ENCODE data around the gene DNAH14.
A peak's percentile ranks its signal among the peaks of the same experiment; 100 is the strongest.

DNAH14 gene

GRCh38 chr1:225423518-225423855 is 494.0 kb downstream of the DNAH14 start:
- no peak for TF ChIP-seq CTCF (IDR thresholded peaks at IDR 0.05; ENCODE audit: borderline replicate concordance, insufficient read depth, low read depth, low read length)
- H3K4me3 ChIP-seq (ENCODE audit: low read depth, low read length), result no peak overlapping the region

- H3K4me3 ChIP-seq (ENCODE audit: low read depth, low read length), result no peak overlapping the region
- no peak for TF ChIP-seq CTCF (IDR thresholded peaks at IDR 0.05; ENCODE audit: borderline replicate concordance, insufficient read depth, low read depth, low read length)
Measured at GRCh38 chr1:225424562-225425200, 495.2 kb downstream of the DNAH14 start.

GRCh38 chr1:225425201-225425786 is 495.8 kb downstream of the DNAH14 start:
- no peak for TF ChIP-seq CTCF (IDR thresholded peaks at IDR 0.05; ENCODE audit: borderline replicate concordance, insufficient read depth, low read depth, low read length)
- no peak overlapping the region for H3K4me3 ChIP-seq (ENCODE audit: low read depth, low read length)

- H3K4me3 ChIP-seq (ENCODE audit: low read depth, low read length), result peak overlapping the region; percentile 74
- no peak for TF ChIP-seq CTCF (IDR thresholded peaks at IDR 0.05; ENCODE audit: borderline replicate concordance, insufficient read depth, low read depth, low read length)
Measured at GRCh38 chr1:225426395-225427234, 497.1 kb downstream of the DNAH14 start.

GRCh38 chr1:225427235-225428067 is 498.0 kb downstream of the DNAH14 start, which contains the start of gene LBR:
Gene LBR (minus strand): TSS chr1:225428038. CDS start chr1:225424075, 3,963 bp downstream.
- peak within 1 kb of the TSS; percentile 74 for H3K4me3 ChIP-seq (ENCODE audit: low read depth, low read length)
- no peak for TF ChIP-seq CTCF (IDR thresholded peaks at IDR 0.05; ENCODE audit: borderline replicate concordance, insufficient read depth, low read depth, low read length)

- peak overlapping the region; percentile 74 for H3K4me3 ChIP-seq (ENCODE audit: low read depth, low read length)
- TF ChIP-seq CTCF (IDR thresholded peaks at IDR 0.05; ENCODE audit: borderline replicate concordance, insufficient read depth, low read depth, low read length), result no peak
Measured at GRCh38 chr1:225428068-225428880, 498.8 kb downstream of the DNAH14 start.
